GDM1 (cell line): ENCODE measurements around the gene TIMM10B.

ENCODE experiments used
- DNase-seq: peaks from one replicate; lab custom pipeline; 2025; lab: John Stamatoyannopoulos, UW

TIMM10B gene, protein sequence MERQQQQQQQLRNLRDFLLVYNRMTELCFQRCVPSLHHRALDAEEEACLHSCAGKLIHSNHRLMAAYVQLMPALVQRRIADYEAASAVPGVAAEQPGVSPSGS

DNA sequence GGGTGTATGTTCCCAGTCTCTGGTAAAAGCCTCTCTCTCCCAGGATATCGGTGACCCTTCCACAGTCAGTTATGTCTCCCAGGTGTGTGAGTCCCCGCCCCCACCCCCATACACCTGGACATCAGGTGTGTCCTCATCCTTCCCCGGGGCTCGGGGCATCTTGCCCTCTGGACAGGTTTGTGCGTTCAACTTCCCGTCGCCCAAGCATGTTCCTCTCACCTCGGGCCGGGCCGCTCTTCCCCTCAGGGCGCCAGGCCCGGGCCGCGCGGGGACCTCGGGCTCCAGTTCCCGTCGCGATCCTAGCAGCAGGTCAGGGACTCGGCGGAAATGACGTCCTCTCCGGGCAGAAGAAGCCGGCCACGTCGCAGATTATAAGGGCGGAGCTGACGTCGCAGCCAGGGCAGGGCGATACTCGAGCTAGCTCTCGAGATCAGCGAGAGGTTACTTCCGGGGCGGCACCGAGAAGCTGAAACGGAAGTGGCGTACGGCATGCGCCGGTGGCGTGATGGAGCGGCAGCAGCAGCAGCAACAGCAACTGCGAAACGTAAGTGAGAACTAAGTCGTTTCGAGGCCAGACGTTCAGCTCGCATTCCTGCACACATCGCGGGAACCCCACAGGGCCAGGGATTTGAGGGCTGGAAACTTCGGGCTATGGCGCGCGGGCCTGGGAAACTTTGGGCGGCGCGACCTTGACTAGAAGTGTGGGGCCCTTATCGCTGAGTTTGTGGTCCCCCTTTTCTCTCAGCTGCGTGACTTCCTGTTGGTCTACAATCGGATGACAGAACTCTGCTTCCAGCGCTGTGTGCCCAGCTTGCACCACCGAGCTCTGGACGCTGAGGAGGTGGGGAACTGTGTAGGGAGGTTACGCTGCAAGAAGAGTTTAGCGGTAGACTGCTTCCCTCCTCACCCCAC is at the start of gene TIMM10B, which contains the start of gene ARFIP2:
TSS of gene TIMM10B (plus strand) at position 490 of the 912 bp plus-strand sequence. CDS start at position 506, 16 bp downstream.
TSS of gene ARFIP2 (minus strand) at position 320 of the 912 bp plus-strand sequence. CDS start 910 bp downstream, outside the sequence.
- DNase-seq, result peak; percentile 95

DNA sequence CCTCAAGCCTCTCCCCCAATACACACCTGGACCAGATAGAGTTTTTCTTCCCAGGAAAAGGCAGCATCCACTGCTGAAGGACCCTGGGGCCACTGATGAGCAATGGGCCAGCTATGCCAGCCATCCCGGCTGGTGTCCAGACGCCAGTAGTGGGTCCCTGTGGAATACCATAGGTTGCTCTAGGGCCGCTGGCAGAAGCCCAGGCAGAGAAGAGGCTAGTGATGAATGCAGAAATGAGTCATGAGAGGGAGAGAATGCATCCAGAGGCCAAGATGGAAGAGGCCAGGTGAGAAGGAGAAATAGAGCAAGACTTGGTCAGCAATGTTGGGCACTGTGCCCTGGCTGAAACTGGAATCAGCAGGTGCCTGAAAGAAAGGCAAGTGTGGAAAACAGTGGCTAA is 49.4 kb upstream of the TIMM10B start:
- DNase-seq, result no peak

DNA sequence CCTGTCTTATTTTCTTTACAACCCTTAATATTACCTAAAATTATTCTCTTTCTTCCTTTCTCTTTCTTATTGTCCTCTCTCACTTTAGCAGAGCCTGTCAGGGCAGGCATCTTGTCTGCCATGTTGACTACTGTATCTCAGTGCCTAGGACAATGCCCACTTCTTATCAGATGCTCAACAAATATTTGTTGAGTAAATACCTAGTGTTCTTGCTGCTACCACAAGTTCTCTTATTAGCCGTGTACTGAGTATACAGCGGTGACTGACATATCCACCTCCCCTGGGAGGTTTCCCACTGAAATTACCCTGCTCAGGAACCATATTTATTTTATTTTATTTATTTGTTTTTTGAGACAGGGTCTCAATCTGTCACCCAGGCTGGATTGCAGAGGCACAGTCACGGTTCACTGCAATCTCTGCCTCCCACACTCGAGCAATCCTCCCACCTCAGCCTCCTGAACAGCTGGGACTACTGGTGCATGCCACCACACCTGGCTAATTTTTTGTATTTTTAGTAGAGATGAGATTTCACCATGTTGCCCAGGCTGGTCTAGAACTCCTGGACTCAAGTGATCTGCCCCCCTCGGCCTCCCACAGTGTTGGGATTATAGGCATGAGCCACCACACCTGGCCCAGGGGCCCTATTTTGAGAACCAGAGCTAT is 47.2 kb upstream of the TIMM10B start:
- no peak for DNase-seq

DNA sequence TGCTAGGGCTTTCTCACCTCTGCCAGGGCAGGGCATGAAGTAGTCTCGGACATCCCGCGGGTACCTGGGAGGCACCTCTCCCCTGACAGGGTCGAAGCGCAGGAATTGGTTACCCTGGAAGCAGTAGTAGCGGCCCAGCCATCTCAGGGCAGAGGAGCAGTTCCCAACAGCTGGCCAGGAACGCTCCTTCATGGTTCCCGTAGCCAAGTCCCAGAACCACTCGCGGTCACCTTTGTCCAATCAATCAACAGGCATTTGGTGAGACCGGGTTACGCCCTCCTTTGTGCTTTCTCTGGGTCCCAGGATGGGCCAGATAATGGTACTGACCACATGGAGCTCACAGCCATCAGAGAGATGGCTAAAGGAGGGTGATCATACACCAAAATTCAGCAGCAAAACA is 43.9 kb upstream of the TIMM10B start:
- no peak for DNase-seq

DNA sequence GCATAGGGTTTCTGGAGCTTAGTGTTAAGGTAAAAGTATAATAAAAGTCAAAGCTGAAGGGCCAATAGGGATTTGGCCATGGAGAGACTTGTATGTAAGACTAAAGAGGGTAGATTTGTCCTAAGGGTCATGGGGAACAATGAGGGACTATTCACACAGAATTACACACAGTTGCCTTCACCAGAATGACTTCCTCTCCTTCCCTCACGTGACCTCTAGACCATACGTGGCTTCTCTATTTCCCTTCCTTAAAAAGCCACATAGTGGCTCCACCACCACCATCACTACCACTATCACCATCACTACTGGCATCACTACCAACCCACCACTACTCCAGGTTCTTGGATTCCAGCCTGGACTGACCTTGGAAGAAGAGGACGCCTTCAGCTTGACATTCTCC is 43.3 kb upstream of the TIMM10B start:
- DNase-seq, result peak; percentile 39

DNA sequence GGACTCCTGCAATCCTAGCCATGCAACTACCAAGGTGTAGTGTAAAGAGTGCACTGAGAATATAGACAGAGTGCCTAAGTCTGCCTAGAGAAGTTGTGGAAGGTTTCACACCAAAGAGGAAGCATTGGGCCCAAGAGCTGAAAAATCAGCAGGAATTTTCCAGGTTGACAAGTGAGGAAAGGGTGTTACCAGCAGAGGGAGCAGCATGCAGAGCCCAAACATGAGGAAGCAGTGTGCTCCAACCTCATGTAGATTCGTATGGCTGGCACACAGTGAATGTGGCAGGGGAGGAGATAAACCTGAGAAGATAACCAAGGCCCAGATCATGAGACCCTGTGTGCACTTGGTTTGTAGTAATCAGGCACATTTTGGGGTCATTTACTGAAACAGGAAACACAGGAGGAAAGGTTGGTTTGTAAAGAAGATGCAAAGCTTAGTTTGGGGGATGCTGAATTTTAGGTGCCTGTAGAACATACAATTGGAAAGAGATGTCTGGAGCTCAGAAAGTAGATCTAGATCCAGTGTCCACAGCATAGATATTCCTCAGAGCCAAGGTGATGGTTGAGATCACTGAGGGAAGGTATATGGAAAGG is 42.2 kb upstream of the TIMM10B start:
- peak; percentile 41 for DNase-seq

DNA sequence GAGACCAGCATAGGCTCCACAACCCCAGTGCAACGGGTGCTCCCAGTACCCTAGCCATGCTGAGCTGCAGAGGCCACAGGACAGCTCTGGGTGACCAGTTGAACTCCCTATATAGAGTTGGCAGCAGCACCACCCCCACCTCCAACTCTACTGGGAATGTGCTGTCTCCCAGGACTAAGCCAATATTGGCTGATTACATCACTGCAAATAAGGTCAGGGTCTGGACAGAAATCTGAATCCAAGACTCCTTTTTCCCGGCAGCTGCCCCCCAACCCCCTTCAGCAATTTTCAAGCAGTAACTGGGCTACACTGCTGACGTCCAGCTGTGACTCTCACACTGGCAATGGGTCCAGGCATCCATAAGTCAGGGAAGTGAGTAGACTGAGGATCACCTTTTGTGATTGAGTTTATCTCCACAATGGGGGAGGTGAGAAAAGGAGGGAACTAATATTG is 40.4 kb upstream of the TIMM10B start, which contains the start of gene HPX:
TSS of gene HPX (minus strand) at position 82 of the 453 bp plus-strand sequence. CDS start at position 58, 24 bp downstream.
- DNase-seq, result no peak

DNA sequence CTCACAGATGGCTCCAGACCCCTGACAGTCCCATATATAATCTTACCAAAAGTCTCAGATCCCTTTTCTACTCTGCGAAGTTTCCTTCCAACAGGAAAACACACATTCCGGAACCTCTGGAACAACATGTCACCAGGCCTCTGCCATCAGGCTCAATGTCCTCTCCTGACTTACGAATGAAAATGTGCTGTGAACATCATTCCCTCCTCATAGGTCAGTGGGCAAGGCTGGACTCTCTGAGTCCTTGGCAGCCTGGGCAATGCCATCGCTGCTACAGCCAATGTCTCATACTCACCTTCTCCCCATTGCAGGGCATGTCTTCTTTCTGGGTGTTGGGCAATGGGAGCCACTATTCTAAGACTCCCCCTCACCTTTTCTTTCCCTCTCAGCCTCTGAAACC is 38.9 kb upstream of the TIMM10B start:
- DNase-seq, result no peak

DNA sequence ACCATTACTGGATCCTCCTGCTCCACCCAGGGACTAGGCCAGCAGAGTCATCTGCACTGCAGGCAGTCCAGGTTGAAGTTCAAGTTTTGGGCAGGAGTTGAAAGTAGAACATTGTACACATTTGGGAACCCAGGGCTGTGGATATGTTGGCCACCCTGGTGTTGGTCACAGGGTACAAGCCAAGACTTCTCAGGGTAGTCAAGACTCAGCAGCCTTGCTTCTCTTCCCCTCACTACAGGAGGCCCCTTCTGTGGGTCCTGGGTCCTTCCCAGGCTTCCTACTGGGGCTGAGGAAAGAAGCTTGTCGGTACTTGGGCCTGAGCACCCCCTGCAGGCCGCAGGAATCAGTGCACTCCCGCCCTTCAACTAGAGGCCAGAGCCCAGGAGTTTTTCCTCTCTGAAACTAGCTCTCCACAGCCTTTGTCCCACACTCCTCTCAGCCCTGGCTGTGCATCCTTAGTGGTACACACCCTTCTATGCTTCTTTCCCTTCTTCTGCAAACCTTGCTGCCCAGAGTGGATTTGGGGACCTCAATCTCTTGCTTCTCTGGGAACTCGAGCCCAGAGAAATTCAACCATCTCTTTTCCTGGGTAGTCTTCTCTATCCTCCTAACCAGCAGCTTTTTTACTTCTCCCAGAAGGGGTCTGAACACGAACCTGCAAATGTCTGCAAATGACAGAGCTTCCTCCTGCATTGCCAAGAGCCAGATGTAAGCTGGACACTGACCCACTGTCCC is 37.9 kb upstream of the TIMM10B start:
- DNase-seq, result peak; percentile 25

DNA sequence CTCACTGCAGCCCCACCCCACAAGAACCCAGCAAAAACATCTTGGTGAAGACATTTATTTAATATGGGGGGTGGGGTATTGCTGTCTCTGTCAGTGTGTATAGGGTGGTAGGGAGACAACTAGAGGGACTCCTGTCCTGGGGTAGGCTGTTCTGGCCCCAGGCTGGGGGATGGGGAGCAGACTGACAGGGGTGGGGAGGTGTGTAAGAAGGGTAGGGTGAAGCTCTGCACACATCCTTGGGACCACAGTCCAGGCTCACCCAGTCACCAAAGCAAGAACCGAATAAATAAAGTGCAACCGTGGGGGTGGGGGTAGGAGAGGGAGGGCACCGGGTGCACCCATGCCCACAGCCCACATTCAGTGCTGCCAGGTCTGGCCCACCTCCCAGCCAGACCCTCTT is 32.7 kb upstream of the TIMM10B start:
- no peak for DNase-seq

DNA sequence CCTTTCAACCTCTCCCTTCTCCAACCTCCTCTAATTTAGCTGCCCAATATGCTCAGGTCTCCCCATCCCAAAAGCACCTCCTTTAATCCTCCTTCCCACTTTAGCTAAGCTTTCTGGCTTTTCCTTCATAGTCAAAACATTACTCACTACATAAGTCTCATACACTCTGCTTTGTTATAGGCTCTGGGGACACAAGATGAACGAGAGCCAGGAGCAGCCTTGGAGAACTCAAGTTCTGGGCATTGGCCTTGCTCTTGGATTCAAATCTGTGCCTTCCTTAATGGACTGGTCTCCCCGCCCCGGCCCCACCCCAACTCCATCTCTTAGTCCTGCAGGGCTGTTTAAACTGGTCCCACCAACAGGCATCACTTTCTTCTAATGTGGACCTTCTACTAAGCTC is 29.1 kb upstream of the TIMM10B start:
- no peak for DNase-seq

DNA sequence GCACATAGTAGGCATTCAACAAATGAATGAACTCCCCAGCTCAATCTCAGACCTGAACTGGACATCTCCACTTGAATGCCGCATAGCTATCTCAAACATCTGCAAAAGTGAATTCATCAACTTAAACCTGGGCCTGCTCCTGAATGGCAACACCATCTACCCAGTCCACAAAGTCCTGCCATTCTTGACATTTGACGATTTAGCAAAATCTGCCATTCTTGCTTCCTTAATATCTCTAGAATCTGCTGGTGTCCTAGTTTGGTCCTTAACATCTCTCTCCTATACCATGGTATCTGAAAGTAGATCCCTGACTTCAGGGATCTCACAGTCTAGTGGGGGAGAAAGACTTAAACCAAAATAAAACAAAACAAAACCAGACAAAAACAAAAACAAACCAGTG is 28.1 kb upstream of the TIMM10B start:
- DNase-seq, result no peak

DNA sequence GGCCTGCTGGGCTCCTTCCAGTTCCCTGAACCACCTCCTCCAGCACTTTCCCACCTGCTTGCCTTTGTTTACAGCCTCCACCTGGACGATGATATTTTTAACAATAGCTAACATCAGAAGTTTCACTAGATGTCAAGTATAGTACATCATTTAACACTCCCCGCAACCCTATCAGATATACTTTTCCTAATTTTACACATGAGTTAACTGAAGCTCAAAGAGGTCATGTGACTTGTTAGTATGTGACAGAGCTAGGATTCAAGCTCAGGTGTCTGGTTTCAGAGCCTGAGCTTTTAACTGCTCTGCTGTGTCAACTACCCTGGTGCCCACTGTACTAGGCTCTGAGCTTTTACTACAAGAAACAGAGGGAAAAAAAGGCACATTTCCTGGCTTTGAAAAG is 26.2 kb upstream of the TIMM10B start:
- no peak for DNase-seq

DNA sequence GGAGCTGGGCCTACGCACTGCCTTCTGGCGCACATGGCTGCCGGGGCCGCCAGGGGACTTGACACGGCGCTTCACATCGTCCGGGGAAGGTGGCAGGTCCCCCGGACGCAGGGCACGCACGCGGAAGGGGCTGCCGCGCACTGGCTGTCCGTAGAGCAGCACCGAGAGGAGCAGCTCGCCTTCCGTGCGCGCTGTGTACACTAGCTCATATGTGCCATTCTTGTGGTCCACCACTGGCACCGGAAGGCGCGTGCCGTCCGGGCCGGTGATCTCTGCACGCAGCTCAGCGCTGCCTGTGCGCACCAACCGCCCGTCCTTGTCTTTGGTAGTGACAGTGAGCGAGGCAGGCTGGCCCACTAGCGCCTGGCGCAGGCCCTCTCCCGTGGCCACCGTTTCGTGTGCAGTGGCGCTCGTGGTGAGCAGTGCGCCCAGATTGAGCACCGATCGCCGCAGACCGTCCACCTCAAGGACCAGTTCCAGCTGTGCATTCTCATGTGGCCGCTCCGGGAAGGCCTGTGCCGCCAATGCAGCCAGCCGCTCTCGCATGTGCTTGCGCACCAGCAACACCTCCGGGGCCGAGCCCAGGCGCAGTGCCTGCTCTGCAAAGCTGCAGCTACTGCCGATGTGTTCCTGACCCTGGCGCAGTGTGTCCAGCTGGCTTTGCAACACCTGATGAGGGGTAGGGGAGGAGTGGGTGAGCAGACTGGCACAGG is 24.8 kb upstream of the TIMM10B start:
- no peak for DNase-seq

DNA sequence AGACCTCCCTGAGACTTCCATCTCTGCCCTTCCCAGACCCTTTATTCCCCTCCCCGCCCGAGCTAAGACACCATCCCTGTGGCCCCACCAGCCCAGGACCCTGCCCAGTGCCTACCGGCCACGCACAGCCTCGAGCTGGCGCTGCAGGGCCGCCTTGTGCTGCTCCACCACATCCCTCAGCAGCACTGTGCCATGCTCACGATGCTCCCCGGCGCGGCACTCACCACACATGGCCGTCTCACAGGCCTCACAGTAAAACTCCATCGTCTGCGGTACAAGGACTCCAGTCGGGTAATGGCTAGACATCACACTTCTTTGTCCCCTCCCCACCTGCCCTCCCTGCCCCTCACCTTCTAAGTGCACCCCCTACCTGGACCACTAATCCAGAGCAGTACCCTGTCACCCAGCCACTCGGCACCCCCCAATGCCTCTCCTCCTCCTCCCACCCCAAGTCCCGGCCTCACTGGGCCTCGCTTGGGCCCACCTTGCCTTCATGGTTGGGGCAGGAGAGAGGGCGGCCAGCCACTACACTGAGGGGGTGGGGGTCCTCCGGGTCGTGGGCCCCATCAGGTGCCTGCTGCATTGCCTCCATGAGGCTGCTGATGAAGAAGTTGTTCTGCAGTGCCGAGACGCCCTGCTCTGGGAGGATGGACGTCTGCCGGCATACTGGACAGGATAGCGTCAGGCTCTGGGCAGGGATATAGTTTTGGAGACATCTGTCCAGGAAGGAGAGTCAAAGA is 23.6 kb upstream of the TIMM10B start:
- DNase-seq, result no peak

DNA sequence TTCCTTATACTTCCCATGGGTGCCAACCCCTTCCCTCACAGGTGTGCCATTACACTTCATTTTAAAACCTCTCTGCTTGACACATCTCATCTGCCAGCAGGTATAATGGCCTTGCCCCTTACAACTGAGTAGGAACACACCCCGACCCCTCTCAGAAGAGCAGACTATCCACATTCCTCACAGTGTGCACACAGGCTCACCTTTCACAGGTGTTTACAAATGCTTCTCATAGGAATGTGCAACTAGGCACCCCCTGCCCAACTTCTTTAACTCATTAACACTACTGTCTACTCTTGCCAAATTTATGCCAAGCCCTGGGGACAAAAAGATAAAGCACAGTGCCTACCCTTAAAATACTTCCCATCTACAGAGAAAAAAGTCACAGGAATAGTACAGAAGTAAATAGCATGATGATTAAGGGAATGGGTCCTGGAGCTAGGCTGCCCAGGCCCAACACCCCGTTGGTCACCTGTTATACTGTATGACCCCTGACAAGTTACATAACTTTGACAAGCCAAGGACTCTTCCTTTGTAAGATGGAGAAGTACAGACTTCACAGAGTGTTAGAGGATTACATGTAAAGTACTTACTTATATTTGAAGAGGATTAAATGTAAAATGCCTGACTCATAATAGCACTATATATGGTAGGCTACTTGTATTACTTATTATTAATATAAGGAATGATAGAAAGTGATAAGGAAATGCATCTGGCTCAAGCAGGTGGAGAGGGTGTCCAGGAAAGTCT is 22.8 kb upstream of the TIMM10B start:
- no peak for DNase-seq

DNA sequence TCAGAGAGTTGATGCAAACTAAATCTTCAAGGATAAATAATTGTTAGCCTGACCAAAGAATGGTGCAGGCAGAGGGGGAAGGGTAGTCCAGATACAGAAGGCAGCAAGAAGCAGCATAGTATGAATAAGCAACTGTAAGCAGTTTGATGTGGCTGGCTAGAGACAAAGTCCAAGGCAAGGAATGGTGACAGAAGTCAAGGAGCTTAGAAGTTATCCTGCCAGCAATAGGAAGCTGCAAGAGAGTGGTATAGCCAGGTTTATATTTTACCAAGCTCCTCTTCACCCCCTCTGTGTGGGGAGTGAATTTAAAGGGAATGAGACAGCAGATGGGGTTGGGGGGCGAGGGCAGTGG is 22.2 kb upstream of the TIMM10B start:
- DNase-seq, result no peak

DNA sequence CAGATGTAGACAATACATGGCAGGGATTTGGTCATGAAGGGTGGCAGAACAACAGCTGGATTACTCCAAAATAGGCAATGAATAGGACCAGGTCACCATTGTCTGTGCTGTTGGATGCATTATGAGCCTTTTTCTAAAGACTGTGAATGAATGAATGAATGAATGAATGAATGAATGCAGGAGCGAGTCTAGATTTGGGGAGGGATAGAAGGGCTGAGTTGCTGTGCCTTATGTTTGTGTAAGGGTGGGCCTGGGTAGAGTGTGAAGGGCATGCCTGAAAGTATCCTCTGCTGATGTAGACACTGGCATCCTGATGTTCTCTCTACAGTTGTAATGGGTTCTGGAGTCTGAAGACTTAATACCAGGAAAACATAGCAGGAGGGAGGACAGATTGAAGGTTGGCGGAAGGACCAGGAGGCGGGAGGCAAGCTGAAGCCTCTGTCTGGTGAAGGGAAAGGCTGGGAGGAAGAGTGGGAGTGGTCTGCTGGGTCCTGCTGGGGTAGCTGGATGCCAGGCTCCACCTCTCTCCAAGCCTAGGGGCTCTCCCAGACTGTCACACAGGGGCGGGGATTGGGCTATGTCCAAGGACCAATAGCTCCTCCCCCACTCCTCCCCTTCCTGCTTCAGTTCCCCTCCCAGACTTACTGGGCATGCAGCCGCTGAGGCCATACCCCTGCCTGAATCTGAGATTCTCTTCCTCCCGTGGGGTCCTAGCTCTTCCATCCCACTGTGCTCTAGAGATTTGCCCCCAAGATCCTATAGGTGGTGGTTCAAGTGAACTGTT is 12.4 kb upstream of the TIMM10B start:
- no peak for DNase-seq

DNA sequence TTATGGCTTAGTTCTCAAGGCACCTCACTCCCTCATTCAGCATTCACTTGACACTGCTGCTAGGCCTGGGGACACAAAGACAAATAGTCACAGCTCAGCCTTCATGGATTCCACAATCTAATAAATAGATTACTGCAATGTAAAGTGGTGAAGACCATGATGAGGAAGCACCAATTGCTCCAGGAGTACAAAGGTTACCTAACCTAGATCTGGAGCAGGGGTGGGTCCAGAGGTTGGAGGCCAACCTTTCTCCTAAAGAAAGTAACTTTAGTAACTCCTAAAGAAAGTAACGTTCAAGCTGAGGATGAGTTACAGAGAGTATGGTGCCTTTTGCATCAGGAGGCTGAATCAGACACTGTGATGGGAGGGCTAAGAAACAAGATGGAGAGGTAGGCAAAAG is 11.7 kb upstream of the TIMM10B start:
- no peak for DNase-seq
